ENCODE results near the gene GRIK3. TPM values are rescaled to one million over a fixed set of nuclear protein-coding genes. Genes with fewer than 3 reads are reported as not detected.
"Not testable (repeated sequence)": the region's sequence is repeated elsewhere in the genome, so short reads cannot be mapped to it uniquely, and the experiment has no call there.

Gene GRIK3
- total and polyA plus RNA-seq, 3 donors from 2014 or later: 0.99 to 6.3 (median 3.1) TPM

DNA sequence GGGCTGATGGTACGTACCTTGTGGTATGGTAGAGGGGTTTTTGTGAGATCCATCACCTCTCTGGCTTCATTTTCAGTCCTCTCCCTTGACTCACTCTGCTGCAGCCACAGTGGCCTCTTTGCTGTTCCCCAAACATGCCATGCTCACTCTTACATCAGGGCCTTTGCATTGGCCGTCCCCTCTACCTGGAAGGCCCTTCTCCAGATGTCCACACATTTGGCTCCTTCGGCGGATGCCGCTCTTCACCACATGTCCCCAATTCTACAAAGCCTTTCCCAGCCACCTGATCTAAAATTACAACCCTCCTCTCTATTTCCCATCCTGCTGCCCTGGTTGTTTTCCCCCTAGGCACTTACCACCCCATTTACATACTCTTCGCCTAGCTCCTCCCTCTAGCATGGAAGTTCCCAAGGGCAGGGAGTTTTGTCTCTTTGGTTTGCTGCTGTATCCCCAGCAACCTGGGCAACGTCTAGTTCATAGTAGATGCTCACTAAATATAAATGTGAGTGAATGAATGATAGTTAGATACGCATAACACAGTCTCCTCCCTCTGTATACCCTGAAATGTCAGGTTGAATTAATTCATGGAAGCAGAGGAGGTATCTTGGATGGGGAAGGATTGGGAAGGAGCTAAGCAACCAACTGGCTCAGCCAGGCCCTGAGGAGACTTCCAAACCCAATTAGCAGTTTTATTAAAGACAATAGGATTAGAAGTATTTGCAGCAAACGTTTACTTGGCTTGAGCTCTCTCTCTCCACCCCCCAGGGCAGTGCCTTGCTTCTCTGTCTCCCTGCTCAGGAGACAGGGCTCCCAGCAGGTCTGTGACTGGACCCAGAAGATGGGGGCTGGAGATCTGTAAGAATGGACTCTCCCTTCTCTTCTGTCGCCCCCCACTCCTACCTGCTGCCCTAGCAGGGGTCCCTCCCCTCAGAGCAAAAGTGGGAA lies 264.2 kb downstream of the GRIK3 start:
- Histone ChIP-seq H3K27me3 (no peaks in the 10 kb centered on the region), H3K27ac (no peak overlapping the region), H3K36me3 (ENCODE audit: low read depth, missing control alignments) (no peaks in the 10 kb centered on the region), H3K4me3 (no peak overlapping the region), H3K9me3 (no peaks in the 10 kb centered on the region), H3K4me1 (no peaks in the 10 kb centered on the region)
- TF ChIP-seq, protein P1, sequence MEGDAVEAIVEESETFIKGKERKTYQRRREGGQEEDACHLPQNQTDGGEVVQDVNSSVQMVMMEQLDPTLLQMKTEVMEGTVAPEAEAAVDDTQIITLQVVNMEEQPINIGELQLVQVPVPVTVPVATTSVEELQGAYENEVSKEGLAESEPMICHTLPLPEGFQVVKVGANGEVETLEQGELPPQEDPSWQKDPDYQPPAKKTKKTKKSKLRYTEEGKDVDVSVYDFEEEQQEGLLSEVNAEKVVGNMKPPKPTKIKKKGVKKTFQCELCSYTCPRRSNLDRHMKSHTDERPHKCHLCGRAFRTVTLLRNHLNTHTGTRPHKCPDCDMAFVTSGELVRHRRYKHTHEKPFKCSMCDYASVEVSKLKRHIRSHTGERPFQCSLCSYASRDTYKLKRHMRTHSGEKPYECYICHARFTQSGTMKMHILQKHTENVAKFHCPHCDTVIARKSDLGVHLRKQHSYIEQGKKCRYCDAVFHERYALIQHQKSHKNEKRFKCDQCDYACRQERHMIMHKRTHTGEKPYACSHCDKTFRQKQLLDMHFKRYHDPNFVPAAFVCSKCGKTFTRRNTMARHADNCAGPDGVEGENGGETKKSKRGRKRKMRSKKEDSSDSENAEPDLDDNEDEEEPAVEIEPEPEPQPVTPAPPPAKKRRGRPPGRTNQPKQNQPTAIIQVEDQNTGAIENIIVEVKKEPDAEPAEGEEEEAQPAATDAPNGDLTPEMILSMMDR (IDR thresholded peaks at IDR 0.05): no peak
- DNase-seq: no peak
- intact Hi-C loops (cut with DNase I; ENCODE audit: low total_unique reads): no loop called here
- 70 to 76% methylated on average over 10 of the region's 10 CpGs for WGBS, 2 donors

DNA sequence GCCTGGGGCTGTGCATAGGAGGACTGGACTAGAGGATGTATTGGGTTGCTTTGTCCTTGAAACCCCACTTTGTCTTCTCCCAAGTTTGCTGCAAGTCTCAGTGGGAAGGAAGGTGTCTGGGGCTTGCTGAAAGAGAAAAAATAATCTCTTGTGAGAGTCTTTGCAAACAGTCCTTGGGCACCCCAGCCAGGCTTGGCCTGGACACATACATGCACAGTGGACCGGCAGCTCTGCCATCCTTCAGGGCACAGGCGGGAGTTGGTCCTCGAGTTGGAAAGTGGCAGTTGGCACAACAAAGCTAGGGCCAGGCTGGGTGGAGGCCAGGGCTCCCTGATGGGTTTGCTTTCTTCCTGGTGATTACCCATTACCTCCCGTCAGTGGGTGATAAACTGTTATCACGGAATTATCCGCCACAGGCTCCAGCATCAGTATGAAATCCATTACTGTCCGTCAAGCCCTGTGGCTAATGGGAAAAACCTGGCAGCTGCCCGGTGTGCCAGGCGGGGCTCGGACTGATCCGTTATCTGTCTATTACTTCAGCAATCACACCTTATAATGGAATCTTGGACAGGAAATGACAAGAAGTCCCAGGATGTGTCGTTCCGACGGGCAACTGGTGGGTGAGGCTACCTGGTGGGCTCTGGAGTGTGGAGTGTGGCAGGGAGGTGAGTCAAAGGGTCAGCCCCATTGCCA lies 265.7 kb downstream of the GRIK3 start:
- DNase-seq: no peak
- TF ChIP-seq, protein P1 (IDR thresholded peaks at IDR 0.05): no peak
- TF ChIP-seq POLR2A (IDR thresholded peaks at IDR 0.05): no peak
- intact Hi-C loops (cut with DNase I; ENCODE audit: low total_unique reads): no loop called here
- Histone ChIP-seq H3K4me3 (no peak overlapping the region), H3K4me1 (no peaks in the 10 kb centered on the region), H3K9me3 (no peaks in the 10 kb centered on the region), H3K36me3 (ENCODE audit: low read depth, missing control alignments) (no peaks in the 10 kb centered on the region), H3K27me3 (no peaks in the 10 kb centered on the region), H3K27ac (no peak overlapping the region)
- WGBS, 2 donors: 83 to 90% methylated on average over 14 of the region's 14 CpGs

DNA sequence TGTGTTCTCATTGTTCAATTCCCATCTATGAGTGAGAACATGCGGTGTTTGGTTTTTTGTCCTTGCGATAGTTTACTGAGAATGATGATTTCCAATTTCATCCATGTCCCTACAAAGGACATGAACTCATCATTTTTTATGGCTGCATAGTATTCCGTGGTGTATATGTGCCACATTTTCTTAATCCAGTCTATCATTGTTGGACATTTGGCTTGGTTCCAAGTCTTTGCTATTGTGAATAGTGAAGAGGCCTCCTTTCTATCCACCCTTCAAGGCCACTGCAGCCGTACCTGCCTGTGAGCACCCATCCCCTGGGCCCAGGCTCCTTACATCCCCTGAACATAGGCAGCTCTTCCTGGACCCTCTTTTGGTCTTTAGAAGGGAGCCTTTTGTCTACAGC lies 266.9 kb downstream of the GRIK3 start:
- H3K27ac ChIP-seq; H3K4me3 ChIP-seq; H3K9me3 ChIP-seq; DNase-seq; H3K4me1 ChIP-seq; intact Hi-C loops (cut with DNase I; ENCODE audit: low total_unique reads); H3K36me3 ChIP-seq (ENCODE audit: low read depth, missing control alignments); H3K27me3 ChIP-seq: not testable (repeated sequence)
- WGBS, 2 donors: 98 to 100% methylated on average over 1 to 2 of the region's 4 CpGs

DNA sequence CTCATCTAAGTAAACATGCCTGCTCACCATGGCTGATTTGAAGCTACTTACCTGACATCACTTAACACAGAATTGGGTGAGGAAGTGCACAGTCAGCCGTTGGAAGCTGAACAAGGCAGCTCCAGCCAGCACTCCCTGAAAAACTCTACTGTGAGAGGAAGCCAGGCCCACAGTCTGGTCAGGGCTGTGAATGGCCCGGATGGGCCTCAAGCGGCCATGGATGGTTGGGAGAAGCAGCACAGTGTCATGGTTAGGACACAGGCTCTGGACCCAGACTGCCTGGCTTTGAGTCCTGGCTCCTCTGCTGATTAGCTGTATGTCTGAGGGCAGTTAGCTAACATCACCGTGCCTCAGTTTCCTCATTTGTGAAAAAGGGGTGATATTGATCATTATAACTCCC lies 267.8 kb downstream of the GRIK3 start:
- H3K27ac ChIP-seq: no peak overlapping the region
- 65 to 66% methylated on average over 4 of the region's 4 CpGs for WGBS, 2 donors
- no peak for DNase-seq
- H3K4me1 ChIP-seq: no peaks in the 10 kb centered on the region
- TF ChIP-seq, protein P1 (IDR thresholded peaks at IDR 0.05): no peak
- TF ChIP-seq POLR2A (IDR thresholded peaks at IDR 0.05): no peak
- intact Hi-C loops (cut with DNase I; ENCODE audit: low total_unique reads): no loop called here
- H3K27me3 ChIP-seq: no peaks in the 10 kb centered on the region
- no peaks in the 10 kb centered on the region for H3K36me3 ChIP-seq (ENCODE audit: low read depth, missing control alignments)
- no peak overlapping the region for H3K4me3 ChIP-seq
- H3K9me3 ChIP-seq: no peaks in the 10 kb centered on the region

DNA sequence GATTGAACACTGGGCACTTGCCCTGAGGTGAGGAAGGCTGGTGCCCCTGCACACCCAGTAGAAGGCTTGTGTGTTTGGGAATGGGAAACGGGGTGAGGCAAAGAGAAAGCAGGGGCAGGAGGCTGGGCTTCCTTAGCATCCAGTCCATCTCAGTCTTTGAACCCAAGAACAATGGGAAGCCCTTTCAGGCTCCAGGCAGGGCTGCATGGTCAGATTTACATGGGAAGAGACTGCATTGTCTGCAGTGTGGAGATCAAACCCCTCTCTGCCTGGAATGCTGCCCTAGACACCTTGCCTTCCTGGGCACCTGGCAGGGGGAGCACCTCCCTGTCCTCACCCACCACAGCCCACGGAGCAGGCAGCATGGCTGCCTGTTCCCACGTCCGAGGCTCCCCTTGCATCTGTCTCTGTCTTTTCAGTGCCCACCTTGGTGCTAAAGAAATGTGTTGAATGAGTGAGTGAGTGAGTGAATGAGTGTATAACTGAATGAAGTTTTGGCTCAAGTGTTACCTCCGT lies 268.5 kb downstream of the GRIK3 start:
- DNase-seq: no peak
- H3K27ac ChIP-seq: no peak overlapping the region

More for the DNA sequence above, 268.5 kb downstream of the GRIK3 start:
- Histone ChIP-seq H3K27me3 (no peaks in the 10 kb centered on the region), H3K9me3 (no peaks in the 10 kb centered on the region), H3K4me3 (no peak overlapping the region), H3K36me3 (ENCODE audit: low read depth, missing control alignments) (no peaks in the 10 kb centered on the region), H3K4me1 (no peaks in the 10 kb centered on the region)
- intact Hi-C loops (cut with DNase I; ENCODE audit: low total_unique reads): no loop called here
- 87% methylated on average over 5 of the region's 5 CpGs for WGBS, 2 donors
- TF ChIP-seq, protein P1 (IDR thresholded peaks at IDR 0.05): no peak
- no peak for TF ChIP-seq POLR2A (IDR thresholded peaks at IDR 0.05)
